Anterior cingulate cortex (tissue), 58 donors: Measurements from ENCODE around the gene BIN1.
"Not testable (repeated sequence)": the region's sequence is repeated elsewhere in the genome, so short reads cannot be mapped to it uniquely, and the experiment has no call there.

Experiments used
- DNase-seq, 58 donors: peaks; one replicate each; lab custom pipeline; 2025; lab: John Stamatoyannopoulos, UW

The BIN1 gene

DNA sequence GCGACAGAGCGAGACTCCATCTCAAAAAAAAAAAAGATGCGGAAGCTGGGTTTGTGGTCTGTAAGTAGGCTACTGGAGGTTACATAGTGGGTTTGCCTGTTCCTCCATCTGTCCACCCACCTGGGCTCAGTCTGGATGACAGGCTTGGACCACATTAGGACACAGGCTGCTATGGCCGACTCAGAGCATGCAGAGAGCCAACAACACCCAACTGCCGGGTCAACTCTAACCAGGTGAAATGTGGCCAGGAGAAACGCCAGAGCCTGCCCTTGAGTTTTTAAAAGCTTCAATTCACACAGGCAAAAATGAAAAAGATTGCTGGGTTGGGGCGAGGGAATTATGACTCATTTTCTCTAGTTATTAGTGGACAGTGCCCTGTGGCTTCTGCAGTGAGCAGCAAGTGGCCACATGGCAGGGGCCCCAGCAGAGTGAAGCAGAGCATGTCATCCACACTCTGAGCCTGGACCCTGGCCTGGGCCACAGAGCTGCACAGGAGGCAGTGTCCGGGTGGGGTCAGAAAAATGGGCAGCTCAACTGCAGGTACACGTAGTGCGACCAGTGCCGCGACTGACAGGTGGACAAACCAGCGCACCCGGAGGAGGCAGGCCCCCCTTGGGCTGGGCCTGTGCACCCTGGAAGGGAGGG lies 67.4 kb downstream of the BIN1 start:
- DNase-seq: no peak

DNA sequence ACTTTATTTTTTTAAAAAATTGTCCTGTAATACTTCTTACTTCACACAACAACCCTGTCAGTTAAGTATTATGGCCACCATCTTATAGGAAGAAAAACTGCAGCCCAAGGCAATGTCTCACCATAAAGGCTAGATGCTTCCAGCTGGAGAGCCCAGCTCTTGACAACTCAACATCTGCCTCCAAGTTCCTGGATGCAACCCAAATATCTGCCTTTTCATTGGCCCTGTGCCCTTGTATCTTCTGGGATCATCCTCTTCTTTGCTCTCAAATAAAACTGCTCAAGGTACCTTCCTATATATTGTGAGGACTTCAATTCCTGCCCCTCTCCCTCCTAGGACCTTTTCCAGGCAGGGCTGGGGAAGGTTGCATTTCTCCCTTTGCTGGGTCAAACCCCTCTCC lies 69.5 kb downstream of the BIN1 start:
- DNase-seq: no peak

DNA sequence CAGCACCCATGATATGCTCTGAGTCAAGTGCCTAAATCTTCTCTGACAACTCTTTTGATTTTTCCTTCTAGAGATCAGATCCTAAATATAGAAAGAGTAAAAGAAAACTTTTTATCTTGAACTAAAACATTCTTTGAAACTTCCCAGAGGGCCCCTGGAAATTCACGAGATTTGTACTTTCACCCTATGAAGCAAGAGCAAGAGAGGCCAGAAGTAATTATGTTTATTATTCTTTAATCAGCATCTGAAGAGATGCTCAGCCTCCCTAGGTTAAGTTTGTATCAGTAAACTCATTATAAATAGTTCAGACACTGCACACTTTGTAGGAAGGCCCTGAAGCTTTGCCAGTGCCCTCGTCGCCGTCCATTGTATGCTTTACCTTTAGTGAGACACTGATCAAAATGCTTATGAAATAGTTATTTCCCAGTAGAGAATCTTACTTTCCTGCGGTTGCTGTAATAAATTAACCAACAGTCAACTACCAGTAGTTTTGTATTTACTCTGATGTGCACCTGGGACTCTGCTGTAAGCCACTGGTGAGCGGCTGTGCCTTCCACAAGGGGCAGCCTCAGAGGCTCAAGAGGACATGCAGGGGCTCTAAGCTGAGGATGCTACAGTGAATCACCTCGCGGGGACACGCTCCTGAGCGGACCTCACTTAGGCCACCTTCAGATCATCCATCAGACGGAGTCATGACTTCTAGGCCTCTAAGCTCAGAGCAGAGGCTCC lies 71.9 kb downstream of the BIN1 start:
- DNase-seq: no peak

DNA sequence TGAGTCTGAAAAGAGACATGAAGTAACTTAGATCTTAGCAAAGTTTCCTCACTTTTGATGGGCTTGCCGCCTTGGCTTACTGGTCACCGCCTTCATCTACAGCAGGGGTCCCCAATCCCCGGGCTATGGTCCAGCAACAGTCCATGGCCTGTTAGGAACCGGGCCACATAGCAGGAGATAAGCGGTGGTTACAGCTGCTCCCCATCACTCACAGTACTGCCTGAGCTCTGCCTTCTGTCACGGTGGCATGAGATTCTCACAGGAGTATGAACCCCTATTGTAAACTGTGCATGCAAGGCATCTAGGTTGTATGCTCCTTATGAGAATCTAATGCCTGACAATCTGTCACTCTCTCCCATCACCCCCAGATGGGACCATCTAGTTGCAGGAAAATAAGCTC lies 72.9 kb downstream of the BIN1 start:
- DNase-seq: no peak

DNA sequence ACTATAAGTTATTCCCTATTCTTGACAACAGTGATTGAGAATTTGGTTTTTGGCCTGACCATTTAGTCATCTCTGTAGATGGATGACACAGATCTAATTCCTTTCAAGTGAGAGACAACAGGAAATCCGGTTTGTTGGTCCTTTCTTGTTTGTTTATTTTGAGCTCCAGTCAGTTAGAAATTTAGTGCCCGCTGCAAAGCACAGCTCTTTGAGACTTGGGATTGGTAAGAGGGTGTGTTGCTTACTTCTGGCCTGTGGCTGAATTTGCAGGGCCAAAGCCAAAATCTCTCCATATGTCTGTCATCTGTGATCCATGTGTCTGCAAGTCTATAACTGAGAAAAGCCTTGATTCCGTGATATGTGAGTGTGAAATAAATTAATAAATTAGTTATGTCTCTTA lies 74.3 kb downstream of the BIN1 start:
- no peak for DNase-seq

DNA sequence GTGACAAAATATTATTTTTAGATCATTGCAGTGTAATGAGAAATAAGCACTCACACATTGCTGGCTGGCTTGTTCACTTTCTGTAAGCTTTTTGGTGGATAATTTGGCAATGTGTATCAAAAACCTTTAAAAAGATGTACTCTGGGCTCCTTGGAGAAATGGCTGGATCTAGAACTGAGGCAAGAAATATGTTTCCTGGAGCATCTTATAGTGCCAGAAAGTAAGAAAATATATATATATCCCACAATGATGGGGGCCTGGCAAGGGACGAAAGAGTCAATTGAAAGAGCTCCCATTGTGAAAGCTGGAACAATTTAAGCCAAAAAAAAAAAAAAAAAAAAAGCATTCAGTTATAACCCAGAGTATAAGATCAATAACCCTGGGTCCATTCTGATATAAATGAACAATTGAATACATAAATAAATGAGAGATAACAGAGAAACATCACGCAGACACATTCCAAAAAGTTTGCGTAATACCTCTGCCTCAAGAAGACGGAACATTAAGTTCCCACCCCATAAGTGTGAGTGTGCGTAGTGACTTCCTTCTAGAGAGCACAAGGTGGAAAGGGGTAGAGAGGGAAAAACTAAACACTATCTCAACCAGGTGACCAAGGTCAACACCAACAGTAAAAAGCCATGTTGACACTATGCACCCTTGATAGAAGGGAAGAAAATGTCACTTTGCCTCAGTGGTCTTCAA lies 77.5 kb downstream of the BIN1 start:
- no peak for DNase-seq

DNA sequence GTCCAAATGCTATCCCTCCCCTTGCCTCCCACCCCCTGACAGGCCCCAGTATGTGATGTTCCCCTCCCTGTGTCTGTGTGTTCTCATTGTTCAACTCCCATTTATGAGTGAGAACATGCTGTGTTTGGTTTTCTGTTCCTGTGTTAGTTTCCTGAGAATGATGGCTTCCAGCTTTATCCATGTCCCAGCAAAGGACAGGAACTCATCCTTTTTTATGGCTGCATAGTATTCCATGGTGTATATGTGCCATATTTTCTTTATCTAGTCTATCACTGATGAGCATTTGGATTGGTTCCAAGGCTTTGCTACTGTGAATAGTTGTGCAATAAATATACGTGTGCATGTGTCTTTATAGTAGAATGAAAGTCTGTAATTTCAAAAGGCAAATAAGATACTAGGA lies 78.2 kb downstream of the BIN1 start:
- not testable (repeated sequence) for DNase-seq

DNA sequence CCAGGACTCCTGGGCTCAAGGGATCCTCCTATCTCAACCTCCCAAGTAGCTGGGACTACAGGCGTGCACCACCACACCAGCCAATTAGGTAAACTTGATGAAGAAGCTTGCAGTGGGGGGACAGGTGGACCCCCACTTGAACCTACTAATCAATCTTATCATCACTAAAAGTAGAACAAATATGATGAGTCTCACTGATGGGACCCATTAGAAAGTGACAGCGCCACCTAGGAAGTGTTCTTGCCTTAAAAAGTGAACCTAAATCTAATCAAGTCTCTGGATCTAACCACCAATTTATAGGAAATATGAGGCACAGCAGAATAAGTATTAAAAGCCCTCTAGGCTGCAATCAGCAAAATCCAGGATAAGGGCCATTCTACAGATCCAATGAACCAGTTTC lies 79.2 kb downstream of the BIN1 start:
- DNase-seq: no peak

DNA sequence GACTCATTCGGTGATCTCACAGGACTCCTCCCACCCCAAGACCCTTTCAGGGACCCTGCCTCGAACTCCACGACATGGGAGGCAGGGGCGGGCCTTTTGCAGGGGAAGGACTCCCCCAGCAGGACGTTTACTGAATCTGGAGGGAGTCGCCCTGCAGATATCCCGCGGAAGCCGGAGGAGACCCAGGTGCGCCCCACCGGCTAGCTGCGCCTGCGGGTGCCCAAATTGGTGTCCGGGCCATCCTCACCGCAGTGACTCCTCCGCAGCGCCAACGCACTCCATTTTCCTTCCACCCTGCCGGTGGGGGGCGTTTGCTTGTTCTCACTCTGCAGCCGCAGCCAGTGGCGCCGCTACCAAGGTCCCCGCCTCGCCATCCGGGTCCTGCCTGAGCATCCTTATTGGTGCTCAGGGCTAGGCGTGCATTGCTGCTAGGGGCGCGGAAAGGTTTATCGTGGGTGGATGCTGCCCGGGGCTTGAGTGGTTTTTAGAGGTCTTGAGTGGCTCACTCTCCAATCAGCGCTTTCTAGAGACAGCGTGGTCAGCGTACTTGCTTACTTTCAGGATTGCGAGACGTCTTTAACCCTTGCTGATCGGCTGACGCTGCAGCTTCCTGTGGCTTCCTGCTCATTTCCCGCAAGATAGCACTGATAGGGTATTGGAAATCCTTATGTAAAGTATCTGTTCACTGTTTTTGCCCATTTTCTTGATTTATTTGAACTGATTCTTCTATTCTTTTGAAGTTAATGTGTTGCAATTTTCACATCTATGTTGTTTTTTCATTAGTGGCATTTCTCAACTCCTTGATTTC lies 81.4 kb downstream of the BIN1 start:
- peak; percentile 54 to 93 (median 82) for DNase-seq

DNA sequence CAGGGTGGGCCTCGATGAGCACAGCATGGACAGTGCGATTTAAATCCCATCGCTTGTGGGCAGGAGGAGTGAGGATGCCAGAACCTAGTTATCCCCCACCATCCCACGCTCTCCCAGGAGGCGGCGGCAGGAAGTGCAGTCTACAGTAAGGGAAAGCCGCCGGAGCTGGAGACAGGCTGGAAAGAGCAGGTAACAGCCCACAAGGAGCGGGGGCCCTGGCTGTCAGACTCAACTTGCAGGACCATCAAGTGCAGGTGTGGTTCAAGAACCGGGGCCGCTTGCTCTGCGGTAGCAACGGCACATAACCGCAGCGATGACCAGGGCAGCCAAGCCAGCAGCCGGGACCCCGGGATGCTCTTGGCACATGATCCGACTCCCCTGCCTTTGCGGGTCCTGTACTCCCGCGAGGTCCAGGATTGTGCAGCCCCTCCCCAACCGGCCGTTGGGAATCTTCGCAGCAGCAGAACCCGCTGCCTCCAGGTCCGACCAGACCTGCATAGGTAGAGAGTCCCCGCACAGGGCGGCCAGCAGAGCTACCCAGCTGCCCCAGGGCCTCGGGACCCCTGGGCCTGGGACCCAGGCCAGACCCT lies 82.1 kb downstream of the BIN1 start:
- DNase-seq: peak in 46 of 58 donors; percentile 14 to 82 (median 57)

DNA sequence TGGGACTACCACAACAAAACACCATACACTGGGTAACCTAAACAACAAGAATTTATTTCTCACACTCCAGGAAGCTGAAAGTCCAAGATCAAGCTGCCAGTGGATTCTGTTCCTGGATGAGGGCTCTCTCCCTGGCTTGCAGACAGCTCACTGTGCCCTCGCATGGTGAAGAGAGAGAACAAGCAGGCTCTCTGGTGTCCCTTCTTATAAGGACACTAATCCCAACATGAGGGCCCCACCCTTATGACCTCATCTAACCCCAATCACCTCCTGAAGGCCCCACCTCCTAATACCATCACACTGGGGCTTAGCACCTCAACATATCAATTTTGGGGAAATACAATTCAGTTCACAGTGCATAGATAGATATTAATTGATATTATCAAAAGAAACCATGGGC lies 83.5 kb downstream of the BIN1 start:
- DNase-seq: no peak

DNA sequence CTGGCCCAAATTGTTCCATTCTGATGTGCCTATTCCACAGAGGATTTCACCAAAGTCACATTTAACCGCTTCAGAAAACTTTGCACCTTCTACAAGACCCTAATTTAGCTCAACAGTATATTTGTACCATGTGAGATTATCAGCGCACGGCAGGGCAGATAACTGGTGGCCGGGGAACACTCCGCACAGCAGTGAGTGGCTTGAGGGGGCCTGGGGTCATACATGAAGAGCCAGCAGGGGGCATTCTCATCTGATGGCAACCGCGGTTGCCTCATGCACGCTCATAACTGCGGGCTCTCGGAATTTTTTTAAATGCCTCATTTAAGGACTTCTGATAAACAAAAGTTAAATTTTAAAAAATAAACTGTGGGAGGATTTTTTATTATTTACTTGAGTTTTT lies 84.1 kb downstream of the BIN1 start:
- DNase-seq: no peak

DNA sequence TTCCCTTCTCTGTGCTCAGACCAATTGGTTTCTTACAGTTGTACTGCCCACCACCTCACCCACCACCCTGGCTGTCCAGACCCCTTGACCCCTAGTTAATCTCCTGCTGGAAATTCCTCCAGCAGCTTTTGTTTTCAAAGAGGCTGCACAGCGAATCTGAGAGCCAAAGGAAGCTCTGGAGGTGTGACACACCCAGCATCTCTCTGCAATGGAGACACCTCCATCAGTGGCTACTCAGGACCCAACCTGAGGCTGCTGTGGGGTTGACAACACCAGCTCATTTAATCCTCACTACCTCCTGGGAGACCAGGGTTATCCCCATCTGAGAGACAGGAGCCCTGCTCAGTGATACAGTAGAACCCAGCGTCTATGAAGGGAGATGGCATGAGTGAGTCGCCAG lies 86.4 kb downstream of the BIN1 start:
- DNase-seq: no peak

DNA sequence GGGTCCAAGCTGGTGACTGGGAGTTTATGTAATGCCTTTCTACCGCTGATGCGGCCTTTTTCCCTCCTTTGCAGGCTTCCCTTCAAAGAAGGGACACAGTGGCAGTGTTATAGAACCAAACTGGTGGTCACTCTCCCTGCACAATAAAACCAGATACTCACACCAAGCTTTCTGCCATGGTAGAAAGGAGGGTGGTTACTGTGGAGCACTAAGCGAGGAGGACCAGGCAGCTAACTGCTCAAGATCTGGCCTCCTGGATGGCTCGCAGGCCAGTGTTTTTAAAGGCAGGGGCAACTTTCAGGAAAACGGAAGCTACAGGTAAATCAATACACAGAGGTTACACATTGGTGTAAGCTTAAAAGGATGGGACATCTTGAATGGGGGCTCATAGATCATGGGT lies 89.4 kb downstream of the BIN1 start:
- no peak for DNase-seq

DNA sequence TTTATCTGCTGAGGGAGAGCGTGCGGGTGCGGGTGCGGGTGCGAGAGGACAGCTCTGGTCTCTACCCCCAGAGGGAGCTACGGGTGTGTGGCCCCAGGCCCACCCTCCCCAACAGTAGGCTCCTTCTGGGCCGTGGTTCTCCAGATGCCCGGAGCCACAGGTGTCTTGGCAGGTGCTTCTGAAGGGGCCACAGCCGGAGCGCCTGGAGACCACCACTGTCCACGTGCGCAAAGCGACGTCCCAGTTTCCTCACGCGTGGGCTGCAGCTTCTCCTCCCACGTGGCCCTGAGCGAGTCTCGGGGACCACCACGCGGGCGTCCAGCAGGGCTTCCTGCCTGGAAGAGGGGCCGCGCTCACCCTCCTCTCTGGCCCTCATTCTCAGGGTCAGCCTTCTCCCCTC lies 90.6 kb downstream of the BIN1 start:
- no peak for DNase-seq

DNA sequence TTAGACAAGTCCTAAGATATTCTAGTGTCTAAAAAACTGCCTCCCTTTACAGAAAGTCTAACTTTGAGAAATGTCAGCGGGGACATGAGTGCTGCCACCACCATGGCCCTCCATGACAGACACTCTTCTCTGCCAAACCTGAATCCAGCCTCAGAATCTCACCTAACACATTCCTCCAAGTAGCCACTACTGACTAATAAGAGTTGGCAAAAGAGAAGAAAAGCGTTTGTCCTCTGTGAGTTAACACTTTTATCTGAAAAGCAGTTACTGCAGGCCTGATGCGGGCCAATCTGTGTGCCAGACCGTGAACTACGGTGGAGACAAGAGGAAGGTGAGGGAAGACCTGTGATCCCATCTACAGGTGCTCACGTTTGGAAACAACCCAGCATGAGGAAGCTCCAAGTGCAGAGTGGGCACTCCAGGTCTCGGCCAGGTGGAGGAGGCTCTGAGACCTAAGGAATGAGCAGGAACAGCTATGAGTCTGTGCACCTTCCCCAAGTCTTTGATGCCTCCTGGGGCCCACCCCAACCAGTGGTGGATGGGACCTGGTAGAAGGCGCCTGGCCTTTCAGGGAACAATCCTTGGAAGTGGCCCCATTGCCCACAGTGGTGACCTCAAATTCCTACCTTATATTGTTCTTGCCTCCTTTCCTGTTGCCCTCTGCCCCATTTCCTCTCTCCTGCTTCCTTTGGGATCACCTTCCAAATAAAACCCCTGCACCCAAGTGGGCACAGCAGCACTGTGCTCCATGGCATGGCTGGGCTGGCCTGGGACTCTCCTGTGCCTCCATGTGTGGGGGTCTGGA lies 91.6 kb downstream of the BIN1 start:
- no peak for DNase-seq

DNA sequence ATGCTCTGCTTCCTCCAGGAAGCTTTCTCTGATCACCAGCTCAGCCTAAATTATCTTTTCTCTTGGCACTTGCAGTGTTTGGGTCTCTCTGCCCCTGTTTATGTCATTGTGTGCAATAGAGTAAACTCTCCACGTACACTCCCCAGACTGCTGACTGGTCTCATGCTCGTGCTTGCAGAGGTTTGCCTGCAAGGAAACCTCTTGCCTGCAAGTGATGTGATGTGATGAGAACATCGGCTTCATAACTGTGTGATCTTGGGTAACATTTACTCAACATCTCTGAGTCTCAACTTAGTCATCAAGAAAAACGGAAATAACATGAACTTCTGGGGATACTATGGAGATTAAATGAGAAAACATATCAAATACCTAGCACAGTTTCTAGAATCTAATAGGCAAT lies 92.3 kb downstream of the BIN1 start:
- no peak for DNase-seq

DNA sequence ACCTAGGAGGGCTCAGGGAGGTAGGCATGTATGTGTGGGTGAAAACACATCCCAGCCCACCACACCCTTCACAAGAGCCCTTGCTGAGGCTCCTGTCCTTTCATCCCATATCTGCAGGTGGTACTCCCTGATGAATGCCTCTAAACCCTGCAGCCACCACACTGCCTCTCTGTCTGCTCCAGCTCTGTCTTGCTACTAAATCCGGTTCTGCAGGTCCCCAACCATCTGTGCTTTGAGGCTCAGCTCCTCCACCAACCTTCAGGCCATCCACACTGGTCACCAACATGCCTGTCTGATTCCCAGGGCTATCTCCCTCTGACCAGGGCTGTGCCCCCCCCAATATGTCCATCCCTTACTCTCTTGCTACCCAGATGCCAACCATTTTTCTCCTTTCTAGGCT lies 92.7 kb downstream of the BIN1 start:
- no peak for DNase-seq

DNA sequence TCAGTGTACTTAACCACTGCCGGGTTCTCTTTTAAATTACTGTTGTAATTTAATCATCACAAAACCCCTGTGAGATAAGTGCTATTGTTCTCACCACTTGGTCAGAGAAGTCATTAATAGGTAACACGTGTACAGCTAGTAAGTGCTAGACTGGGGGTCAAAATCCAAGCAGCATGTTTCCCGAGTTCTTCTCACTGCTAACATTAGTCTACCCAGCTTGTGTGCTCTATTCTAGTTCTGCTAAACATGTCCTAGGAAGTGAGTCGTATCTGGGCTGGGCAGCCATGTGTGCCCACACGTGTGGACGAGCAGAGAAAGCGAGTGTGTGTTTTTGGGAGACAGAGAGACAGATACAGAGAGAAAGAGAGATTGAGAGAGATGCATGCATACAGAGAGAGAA lies 94.1 kb downstream of the BIN1 start:
- no peak for DNase-seq

DNA sequence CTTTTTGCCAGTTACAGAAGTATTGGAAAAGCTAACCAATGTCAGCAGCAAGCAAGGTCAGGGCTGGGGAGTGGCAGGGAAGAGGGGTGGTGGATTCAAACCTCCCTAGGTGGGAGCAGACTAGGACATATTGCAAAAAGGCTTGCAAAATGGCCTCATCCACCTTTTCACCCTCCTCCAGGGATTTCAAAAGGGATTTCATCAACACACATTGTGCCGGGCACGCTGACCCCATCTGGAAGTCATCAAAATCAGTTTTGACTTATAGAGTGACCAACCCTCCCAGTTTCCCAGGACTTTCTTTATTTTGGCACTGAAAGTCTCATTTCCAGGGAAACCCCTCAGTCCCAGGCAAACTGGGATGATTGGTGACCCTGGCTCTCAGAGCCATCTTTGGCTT lies 94.7 kb downstream of the BIN1 start:
- no peak for DNase-seq
